NOMO-1 treated with DMSO at 0.1 percent for 48 hours (cell line): ENCODE results near the gene MBNL1.
"Not testable (repeated sequence)": the region's sequence is repeated elsewhere in the genome, so short reads cannot be mapped to it uniquely, and the experiment has no call there.

ENCODE experiments used
- DNase-seq: peaks from one replicate; lab custom pipeline; 2025; ENCODE audit not compliant: unreplicated experiment; lab: John Stamatoyannopoulos, UW

MBNL1 gene

GRCh38 chr3:152345233-152345632, 76.5 kb downstream of the MBNL1 start:
- peak; percentile 36 for DNase-seq

DNA sequence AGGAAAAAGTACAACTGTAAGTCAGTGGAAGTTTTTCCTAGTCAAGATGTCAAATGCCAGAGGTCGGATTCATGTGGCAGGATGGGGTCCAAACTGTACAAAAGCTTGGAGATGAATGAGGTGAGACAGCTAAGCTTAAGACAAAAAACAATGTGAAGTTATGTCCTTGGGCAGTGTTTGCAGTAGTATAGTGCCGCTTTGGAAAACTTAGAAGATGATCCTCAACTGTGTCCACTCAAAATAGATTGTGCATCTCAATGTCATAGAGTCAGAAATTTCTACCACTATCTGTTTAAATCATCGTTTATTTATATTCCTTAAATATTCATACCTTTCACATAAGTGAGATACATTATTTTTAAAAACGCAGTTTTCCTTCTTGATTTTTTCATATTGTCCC, 77.3 kb downstream of the MBNL1 start:
- no peak for DNase-seq

DNA sequence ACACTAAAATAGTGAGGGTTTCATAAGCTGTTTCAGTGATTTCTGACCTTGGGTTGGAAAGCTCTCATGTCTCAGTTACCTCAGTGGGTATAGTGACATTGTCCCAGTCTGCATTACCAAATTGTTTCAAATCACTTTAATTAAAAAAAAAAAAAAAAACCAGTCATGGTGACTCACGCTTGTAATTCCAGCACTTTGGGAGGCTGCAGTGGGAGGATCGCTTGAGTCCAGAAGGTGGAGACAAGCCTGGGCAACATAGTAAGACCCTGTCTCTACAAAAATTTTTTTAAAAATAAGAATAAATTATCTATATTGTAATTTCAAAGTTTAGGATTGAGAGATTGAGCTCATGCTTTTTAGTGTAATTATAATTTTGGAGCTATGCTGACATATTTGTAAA, 78.0 kb downstream of the MBNL1 start:
- no peak for DNase-seq

DNA sequence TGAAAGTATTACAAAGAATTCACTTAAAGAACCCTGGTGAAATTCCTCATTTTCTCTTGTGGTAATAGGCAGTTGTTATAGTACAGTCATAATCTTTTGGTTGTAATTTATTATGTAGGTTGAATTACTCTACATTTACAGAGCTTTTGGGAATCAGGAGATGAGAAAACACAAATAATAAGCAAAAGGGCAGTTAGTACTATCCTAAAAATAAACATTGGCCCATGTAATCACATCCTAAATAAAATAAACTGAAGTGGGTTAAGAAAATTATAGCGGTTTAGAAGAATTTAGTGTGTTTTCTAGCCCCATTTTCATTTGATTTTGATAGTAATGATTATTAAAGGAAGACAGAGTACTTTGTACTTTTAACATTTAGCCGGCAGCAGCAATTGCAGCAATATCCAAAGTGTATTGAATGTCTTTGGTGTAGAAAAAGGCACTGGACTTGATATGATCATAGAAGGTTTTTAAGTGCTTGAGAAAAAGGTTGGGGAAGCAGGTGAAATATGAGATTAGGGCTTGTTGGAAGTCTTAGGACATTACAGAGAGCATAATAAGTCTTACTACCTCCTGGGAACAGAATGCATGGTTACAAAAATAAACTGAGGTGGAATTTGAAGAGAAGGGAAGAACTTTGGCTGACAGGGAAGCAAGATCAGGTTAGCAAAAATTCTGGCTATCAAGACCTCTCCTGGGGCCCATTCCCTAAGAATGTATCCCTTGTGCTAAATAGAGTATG, 79.9 kb downstream of the MBNL1 start:
- no peak for DNase-seq

- no peak for DNase-seq
Measured at GRCh38 chr3:152349392-152349791, 80.7 kb downstream of the MBNL1 start.

- DNase-seq, result no peak
Measured at GRCh38 chr3:152350139-152350538, 81.4 kb downstream of the MBNL1 start.

DNA sequence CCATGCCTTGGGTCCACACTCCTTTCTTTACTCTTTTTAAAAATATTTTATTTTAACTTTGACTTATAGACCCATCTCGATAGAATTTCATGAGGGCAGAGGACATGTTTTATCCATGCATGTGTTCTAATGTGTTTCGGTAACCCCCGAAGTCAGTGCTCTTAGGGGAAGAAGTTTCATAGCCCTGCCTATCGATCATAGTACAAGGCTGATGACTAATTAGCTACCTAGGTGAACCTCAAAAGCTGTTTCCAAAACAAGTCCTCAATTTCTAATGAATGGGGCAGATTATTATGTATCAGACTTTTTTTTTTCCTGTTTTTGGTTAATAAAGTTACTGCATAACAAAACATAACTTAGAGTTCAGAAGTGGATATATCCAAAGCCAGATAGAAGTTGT, 82.0 kb downstream of the MBNL1 start:
- DNase-seq, result no peak

- DNase-seq, result no peak
Measured at GRCh38 chr3:152352554-152352953, 83.8 kb downstream of the MBNL1 start.

- DNase-seq, result no peak
Measured at GRCh38 chr3:152353578-152353977, 84.8 kb downstream of the MBNL1 start.

GRCh38 chr3:152355744-152356665, 87.3 kb downstream of the MBNL1 start:
- DNase-seq, result no peak

DNA sequence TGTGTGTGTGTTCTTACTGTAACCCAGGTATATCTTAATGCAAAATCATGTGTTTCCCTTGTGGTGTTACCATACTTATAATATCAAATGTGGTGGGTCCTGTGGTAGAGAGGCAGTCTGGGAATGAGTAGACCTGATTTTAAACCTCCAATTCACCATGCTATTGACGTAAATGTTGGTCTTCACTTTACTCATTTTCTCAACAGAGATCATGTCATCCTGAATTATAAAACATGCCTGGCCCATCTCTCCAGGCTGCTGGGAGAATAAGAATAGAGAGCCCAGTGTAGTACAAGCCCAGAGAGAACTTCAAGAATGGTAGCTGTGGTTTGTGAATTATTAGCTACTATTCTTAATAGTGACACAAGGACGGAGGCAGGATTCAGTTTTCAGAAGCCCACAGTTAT, 88.1 kb downstream of the MBNL1 start:
- no peak for DNase-seq

DNA sequence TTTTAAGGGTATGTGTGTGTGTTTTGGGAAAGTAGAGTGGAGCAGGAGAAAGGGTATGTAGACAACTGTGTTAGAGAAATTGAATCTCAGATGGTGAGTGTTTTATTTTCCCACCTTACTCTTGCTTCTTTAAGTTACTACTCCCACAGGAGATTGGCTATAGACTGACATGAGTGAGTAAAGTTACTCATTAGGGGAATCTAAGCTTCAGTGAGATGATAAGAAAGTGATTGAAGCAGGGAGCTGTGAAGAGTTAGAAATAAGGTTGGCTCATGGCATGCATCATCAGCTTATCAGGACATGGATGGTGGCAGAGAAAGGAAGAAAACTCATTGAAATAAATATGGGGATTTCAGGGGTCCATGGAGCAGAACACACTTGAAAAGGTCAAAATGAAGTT, 88.9 kb downstream of the MBNL1 start:
- DNase-seq, result no peak

- DNase-seq, result no peak
Measured at GRCh38 chr3:152359385-152360248, 90.9 kb downstream of the MBNL1 start.

DNA sequence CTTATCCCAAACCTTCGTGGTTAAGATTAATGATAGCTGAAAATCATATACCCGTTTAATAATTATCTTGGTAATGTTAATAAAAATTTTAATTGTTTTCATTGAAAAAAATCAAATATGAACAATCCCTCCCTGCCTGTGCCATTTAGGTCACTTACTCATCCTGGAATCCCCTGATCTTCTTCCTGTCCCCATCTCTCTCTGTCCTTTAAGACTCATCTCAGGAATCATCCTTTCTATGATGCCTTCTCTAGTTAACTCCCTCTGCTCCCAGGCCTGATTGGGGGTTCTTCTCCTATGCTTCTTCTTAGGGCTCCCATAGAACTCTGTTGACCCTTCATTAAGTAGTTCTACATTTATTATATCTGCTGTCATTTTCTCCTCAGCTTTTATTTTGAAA, 91.6 kb downstream of the MBNL1 start:
- no peak for DNase-seq

- no peak for DNase-seq
Measured at GRCh38 chr3:152360966-152361365, 92.2 kb downstream of the MBNL1 start.

GRCh38 chr3:152362086-152362485, 93.4 kb downstream of the MBNL1 start:
- DNase-seq, result no peak

DNA sequence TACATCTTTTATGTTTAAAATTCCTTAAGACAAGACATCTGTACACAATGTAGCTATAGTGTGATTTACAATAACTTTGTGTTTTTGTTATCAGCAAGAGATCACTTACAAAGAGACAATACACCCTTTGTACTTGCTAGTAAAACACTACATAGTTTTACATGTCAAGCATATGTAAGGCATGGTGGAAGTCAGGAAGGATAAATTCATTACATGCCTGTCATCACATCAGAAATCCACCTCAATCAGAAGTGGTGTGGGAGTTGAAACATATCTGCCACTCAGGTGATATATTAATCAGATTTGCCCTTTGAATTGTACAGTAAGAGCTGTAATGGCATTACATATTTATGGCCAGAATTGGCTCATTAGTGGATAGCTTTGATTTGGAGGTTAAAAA, 95.5 kb downstream of the MBNL1 start:
- no peak for DNase-seq

- no peak for DNase-seq
Measured at GRCh38 chr3:152365126-152365525, 96.4 kb downstream of the MBNL1 start.

DNA sequence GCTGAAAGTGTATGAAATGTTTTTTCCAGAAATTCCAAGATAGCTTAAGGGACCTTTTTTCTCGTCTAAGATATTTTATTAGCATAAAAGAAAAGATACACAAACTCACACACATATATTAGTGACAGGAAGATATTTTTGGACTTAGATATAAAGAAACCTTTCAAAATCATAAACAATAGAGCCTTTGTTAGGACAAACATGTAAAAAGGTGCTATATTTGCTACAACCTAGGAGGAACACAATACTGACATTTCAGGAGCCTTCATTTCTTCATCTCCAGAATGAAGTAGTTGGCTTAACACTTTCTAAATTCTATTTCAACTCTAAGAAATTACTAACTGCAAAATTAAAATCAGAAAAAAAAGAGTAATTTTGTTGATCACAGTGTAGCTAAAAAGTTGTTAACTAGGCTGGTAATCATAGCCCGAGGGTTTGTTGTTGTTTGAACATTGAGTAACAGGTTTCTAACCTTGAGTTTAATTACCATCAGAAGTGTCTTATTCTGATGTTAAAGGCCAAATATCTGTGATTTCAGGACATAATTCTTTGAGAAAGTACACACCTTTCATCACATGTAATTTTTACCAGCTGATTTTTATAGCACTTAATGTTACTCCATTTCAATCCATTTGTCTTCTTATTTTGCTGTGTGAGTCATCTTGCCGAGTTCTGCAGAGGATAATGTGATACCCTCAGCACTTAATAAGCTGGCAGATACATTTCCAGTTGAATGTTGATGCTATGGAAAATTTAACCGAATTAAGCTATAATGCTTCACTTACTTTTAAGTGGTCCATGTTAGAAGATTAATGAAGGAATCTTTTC, 97.3 kb downstream of the MBNL1 start:
- DNase-seq, result peak; percentile 35

GRCh38 chr3:152367192-152367591, 98.5 kb downstream of the MBNL1 start:
- DNase-seq, result not testable (repeated sequence)
